Measurements from ENCODE around the gene KDM1A. TPM values are rescaled to one million over a fixed set of nuclear protein-coding genes. Genes with fewer than 3 reads are reported as not detected.

KDM1A gene
- total RNA-seq, 2 experiments from 2014 or later, result 38.3 to 42.4 TPM

DNA sequence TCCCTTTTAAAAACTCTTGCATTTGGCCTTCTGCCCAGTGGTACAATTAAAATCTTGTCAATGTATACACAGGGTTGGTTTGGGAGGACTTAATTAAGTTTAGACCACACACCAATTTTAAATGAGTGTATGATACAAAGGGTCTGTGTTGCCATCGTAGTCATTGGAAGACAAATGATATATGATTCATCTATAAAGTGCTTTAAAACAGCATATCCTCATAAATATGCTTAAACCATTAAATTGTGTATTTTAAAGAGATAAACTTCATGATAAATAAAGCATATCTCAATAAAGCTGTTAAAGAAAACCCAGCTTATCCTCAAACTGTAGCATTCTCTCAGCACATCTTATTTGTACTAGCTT lies 79.9 kb downstream of the KDM1A start:
- Histone ChIP-seq H3K27ac (ENCODE audit: low read depth in 1 of 2, low read length in 2 of 2) (no peak overlapping the region), H3K36me3 (ENCODE audit: insufficient read depth, low read length) (peaks cover 5% of the 10 kb centered on the region), H3K4me3 (ENCODE audit: low read length) (no peak overlapping the region), H3K27me3 (ENCODE audit: control insufficient read depth in 1 of 2, insufficient read depth in 2 of 2, low read length in 2 of 2) (no peaks in the 10 kb centered on the region), H3K9me3 (ENCODE audit: control insufficient read depth in 1 of 2, insufficient read depth in 1 of 2, low read length in 2 of 2) (no peaks in the 10 kb centered on the region), H3K4me1 (ENCODE audit: insufficient read depth, low read length) (peaks cover 34% of the 10 kb centered on the region)
- TF ChIP-seq, protein P1, sequence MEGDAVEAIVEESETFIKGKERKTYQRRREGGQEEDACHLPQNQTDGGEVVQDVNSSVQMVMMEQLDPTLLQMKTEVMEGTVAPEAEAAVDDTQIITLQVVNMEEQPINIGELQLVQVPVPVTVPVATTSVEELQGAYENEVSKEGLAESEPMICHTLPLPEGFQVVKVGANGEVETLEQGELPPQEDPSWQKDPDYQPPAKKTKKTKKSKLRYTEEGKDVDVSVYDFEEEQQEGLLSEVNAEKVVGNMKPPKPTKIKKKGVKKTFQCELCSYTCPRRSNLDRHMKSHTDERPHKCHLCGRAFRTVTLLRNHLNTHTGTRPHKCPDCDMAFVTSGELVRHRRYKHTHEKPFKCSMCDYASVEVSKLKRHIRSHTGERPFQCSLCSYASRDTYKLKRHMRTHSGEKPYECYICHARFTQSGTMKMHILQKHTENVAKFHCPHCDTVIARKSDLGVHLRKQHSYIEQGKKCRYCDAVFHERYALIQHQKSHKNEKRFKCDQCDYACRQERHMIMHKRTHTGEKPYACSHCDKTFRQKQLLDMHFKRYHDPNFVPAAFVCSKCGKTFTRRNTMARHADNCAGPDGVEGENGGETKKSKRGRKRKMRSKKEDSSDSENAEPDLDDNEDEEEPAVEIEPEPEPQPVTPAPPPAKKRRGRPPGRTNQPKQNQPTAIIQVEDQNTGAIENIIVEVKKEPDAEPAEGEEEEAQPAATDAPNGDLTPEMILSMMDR (IDR thresholded peaks at IDR 0.05), result no peak
- Mint-ChIP-seq H3K4me1 (ENCODE audit: low read depth) (peaks cover 49% of the 10 kb centered on the region), H3K27me3 (no peaks in the 10 kb centered on the region), H3K27ac (no peak overlapping the region), H3K9me3 (no peaks in the 10 kb centered on the region), H3K4me3 (no peak overlapping the region), H3K36me3 (ENCODE audit: low read depth) (peaks cover 8% of the 10 kb centered on the region)
- ATAC-seq (ENCODE audit: poor library complexity) (no peak), DNase-seq (no peak)
- ChIA-PET CTCF (interaction anchor here (1.1 to 4.7 kb wide), 18 partner anchors 9 to 90 kb away, joined by 3 to 160 read pairs (median 6); partner anchors contain the start of gene LUZP1), POLR2A (interaction anchor here (1.0 to 3.1 kb wide), 4 partner anchors 20 to 85 kb away, joined by 5 to 38 read pairs (median 12); no protein-coding TSS in a partner anchor)
- intact Hi-C loops (cut with DNase I, micrococcal nuclease), result loop anchor here (5.0 to 10.0 kb wide), 2 partner anchors 176 to 303 kb away; no protein-coding TSS in a partner anchor

DNA sequence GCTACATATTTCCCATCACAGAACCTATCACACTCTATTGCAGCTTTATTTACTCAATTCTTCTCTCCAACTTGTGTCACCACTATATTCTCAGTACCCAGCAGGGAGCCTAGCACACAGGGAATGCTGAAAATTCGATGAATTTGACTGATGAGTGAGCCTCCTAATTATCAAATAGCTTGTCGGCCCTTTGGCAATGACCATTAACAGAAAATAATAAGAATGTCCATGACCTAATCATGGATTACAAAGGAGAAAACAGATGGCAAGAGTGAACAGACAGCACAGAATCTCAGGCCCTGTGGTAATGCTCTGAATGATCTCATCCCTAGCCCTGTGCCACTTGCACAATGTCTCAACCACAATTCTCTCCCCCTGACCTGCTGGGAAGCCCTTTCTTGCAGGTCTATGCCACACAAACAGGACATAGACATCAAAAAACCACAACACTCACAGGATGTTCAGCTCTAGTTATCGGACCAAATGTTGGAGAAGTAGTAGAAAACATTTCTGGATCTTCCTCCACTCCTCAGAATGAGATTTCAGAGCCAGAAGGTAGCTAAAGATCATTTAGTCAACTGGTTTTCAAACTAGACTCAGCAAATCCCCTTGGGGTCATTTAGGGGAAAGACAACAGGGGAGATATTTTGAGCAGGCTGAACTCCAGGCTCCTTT lies 80.9 kb downstream of the KDM1A start:
- Mint-ChIP-seq H3K4me1 (ENCODE audit: low read depth) (peaks cover 49% of the 10 kb centered on the region), H3K9me3 (no peaks in the 10 kb centered on the region), H3K27ac (peak overlapping the region; percentile 16), H3K36me3 (ENCODE audit: low read depth) (peaks cover 3% of the 10 kb centered on the region), H3K27me3 (no peaks in the 10 kb centered on the region), H3K4me3 (no peak overlapping the region)
- Histone ChIP-seq H3K36me3 (ENCODE audit: insufficient read depth, low read length) (peaks cover 4% of the 10 kb centered on the region), H3K27me3 (ENCODE audit: control insufficient read depth in 1 of 2, insufficient read depth in 2 of 2, low read length in 2 of 2) (no peaks in the 10 kb centered on the region), H3K9me3 (ENCODE audit: control insufficient read depth in 1 of 2, insufficient read depth in 1 of 2, low read length in 2 of 2) (no peaks in the 10 kb centered on the region), H3K4me1 (ENCODE audit: insufficient read depth, low read length) (peaks cover 38% of the 10 kb centered on the region), H3K27ac (ENCODE audit: low read depth in 1 of 2, low read length in 2 of 2) (peak overlapping the region in 1 of 2 donors; percentile 18), H3K4me3 (ENCODE audit: low read length) (no peak overlapping the region)
- peak; percentile 54 for ATAC-seq (ENCODE audit: poor library complexity)
- ChIA-PET CTCF (interaction anchor here (1.2 to 4.7 kb wide), 10 partner anchors 8 to 89 kb away, joined by 3 to 160 read pairs (median 6); partner anchors contain the start of gene LUZP1), POLR2A (interaction anchor here (0.7 to 3.1 kb wide), 5 partner anchors 10 to 84 kb away, joined by 3 to 38 read pairs (median 4); partner anchors contain the start of gene LUZP1)
- intact Hi-C loops (cut with DNase I, micrococcal nuclease), result no loop called here
- peak in 11 of 14 experiments; percentile 6 to 78 (median 18) for DNase-seq
- TF ChIP-seq, protein P1 (IDR thresholded peaks at IDR 0.05), result no peak

DNA sequence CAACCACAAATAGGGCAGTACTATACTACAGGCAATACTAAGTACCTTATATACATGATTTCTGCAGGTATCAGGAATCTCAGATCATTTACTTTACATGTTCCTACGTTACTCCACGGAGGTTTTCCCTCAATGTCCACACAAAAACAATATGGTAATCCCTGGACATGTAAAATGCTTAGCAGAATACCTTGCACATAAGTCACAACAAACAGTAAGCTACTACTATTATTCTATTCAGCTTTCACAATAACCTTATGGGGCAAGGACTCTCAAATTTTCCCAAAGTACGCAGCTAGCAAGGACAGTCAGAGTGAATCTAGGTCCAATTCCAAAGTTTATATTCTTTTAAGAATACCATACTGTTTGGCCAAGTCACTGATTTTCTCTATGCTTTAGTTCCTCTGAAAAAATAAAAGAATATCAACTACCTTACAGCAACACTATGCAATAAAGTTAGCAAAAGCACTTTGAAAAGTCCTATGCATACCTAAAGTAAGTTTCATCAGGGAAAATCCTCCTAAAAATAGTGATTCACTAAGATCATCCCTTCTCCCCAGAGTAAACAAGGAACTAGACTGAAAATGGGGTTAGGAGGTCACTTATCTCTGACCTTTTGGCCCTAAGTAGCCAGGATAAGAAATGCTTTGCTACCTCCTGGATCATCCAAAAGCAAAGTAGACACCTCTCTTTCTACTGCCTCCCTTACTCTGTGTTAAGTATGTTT lies 82.0 kb downstream of the KDM1A start:
- H3K4me3 ChIP-seq (ENCODE audit: low read length), result no peak overlapping the region
- ChIA-PET CTCF (interaction anchor here (1.2 to 4.7 kb wide), 5 partner anchors 11 to 83 kb away, joined by 3 to 160 read pairs (median 11); partner anchors contain the start of gene LUZP1), POLR2A (interaction anchor here (0.8 to 3.1 kb wide), 4 partner anchors 13 to 83 kb away, joined by 3 to 38 read pairs (median 10); partner anchors contain the start of gene LUZP1)
- no peak overlapping the region for H3K27ac Mint-ChIP-seq
- H3K27me3 ChIP-seq (ENCODE audit: control insufficient read depth in 1 of 2, insufficient read depth in 2 of 2, low read length in 2 of 2), result no peaks in the 10 kb centered on the region
- ATAC-seq (ENCODE audit: poor library complexity), result no peak
- peaks cover 49% of the 10 kb centered on the region for H3K4me1 Mint-ChIP-seq (ENCODE audit: low read depth)
- TF ChIP-seq, protein P1 (IDR thresholded peaks at IDR 0.05), result no peak
- peaks cover 4% of the 10 kb centered on the region for H3K36me3 ChIP-seq (ENCODE audit: insufficient read depth, low read length)
- no peaks in the 10 kb centered on the region for H3K9me3 ChIP-seq (ENCODE audit: control insufficient read depth in 1 of 2, insufficient read depth in 1 of 2, low read length in 2 of 2)
- peaks cover 3% of the 10 kb centered on the region for H3K36me3 Mint-ChIP-seq (ENCODE audit: low read depth)
- no peaks in the 10 kb centered on the region for H3K27me3 Mint-ChIP-seq
- intact Hi-C loops (cut with DNase I, micrococcal nuclease), result no loop called here
- peaks cover 38% of the 10 kb centered on the region for H3K4me1 ChIP-seq (ENCODE audit: insufficient read depth, low read length)
- H3K27ac ChIP-seq (ENCODE audit: low read depth in 1 of 2, low read length in 2 of 2), result peak overlapping the region in 1 of 2 donors; percentile 19
- no peaks in the 10 kb centered on the region for H3K9me3 Mint-ChIP-seq
- no peak for DNase-seq
- no peak overlapping the region for H3K4me3 Mint-ChIP-seq
